Measurements from ENCODE around the gene ST3GAL2.

DNA sequence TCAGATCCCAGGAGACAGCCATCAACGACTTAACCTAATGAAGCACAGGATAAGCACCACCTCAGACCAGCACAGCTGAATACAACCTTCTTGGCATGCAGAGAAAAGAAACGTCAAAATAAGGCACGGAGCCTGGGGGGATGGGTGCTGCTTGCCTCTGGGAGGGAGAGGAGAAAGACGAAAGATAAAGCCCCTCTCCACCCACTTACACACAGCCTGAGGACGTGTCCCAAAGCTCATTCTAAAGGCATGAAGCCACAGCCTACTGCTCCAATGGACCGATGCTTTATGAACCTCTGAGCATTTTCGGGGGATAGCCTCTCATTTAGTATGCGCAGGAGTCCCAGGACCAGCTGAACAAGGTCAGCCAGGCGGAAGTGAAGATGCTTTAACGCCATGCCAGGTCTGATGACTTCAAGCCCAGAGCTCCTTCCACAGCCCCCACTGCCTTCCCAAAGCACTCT lies 31.1 kb downstream of the ST3GAL2 start:
- no peak for TF ChIP-seq CTCF (IDR thresholded peaks at IDR 0.05)
- no peak for TF ChIP-seq POLR2AphosphoS5 (IDR thresholded peaks at IDR 0.05)

All from suprapubic skin (tissue), 3 donors.